Measurements from ENCODE around the gene F2RL3. TPM values are rescaled to one million over a fixed set of nuclear protein-coding genes. Genes with fewer than 3 reads are reported as not detected.

F2RL3 gene
- total RNA-seq, 2 experiments from 2014 or later: not detected

- no peaks in the 10 kb centered on the region for H3K9me3 Mint-ChIP-seq
- Histone ChIP-seq H3K9me3 (ENCODE audit: control insufficient read depth in 1 of 2, insufficient read depth in 1 of 2, low read length in 2 of 2) (no peaks in the 10 kb centered on the region), H3K4me3 (ENCODE audit: low read length) (no peak overlapping the region), H3K4me1 (ENCODE audit: insufficient read depth, low read length) (no peaks in the 10 kb centered on the region), H3K27ac (ENCODE audit: low read depth in 1 of 2, low read length in 2 of 2) (no peak overlapping the region), H3K27me3 (ENCODE audit: control insufficient read depth in 1 of 2, insufficient read depth in 2 of 2, low read length in 2 of 2) (no peaks in the 10 kb centered on the region), H3K36me3 (ENCODE audit: insufficient read depth, low read length) (peaks cover 80% of the 10 kb centered on the region)
- DNase-seq (no peak), ATAC-seq (ENCODE audit: poor library complexity) (no peak)
- intact Hi-C loops (cut with DNase I, micrococcal nuclease): no loop called here
- no peak for TF ChIP-seq CTCF (IDR thresholded peaks at IDR 0.05)
- no peak overlapping the region for H3K4me3 Mint-ChIP-seq
- no peaks in the 10 kb centered on the region for H3K27me3 Mint-ChIP-seq
- ChIA-PET POLR2A (no interaction called here), CTCF (no interaction called here)
- H3K27ac Mint-ChIP-seq: no peak overlapping the region
- peaks cover 87% of the 10 kb centered on the region for H3K36me3 Mint-ChIP-seq (ENCODE audit: low read depth)
- H3K4me1 Mint-ChIP-seq (ENCODE audit: low read depth): no peaks in the 10 kb centered on the region
Observed at GRCh38 chr19:16851031-16851712, 37.6 kb upstream of the F2RL3 start.

GRCh38 chr19:16853066-16853465 is 35.7 kb upstream of the F2RL3 start:
- Mint-ChIP-seq H3K27ac (no peak overlapping the region), H3K27me3 (no peaks in the 10 kb centered on the region), H3K9me3 (no peaks in the 10 kb centered on the region), H3K4me3 (no peak overlapping the region), H3K4me1 (ENCODE audit: low read depth) (no peaks in the 10 kb centered on the region), H3K36me3 (ENCODE audit: low read depth) (peaks cover 87% of the 10 kb centered on the region)
- no peak overlapping the region for H3K4me3 ChIP-seq (ENCODE audit: low read length)
- intact Hi-C loops (cut with DNase I, micrococcal nuclease): no loop called here
- H3K4me1 ChIP-seq (ENCODE audit: insufficient read depth, low read length): no peaks in the 10 kb centered on the region
- no peak overlapping the region for H3K27ac ChIP-seq (ENCODE audit: low read depth in 1 of 2, low read length in 2 of 2)
- ChIA-PET POLR2A (no interaction called here), CTCF (no interaction called here)
- TF ChIP-seq CTCF (IDR thresholded peaks at IDR 0.05): no peak
- DNase-seq (no peak), ATAC-seq (ENCODE audit: poor library complexity) (no peak)
- H3K27me3 ChIP-seq (ENCODE audit: control insufficient read depth in 1 of 2, insufficient read depth in 2 of 2, low read length in 2 of 2): no peaks in the 10 kb centered on the region
- H3K36me3 ChIP-seq (ENCODE audit: insufficient read depth, low read length): peaks cover 63% of the 10 kb centered on the region
- H3K9me3 ChIP-seq (ENCODE audit: control insufficient read depth in 1 of 2, insufficient read depth in 1 of 2, low read length in 2 of 2): no peaks in the 10 kb centered on the region

GRCh38 chr19:16856091-16856490 is 32.7 kb upstream of the F2RL3 start:
- Mint-ChIP-seq H3K4me1 (ENCODE audit: low read depth) (no peaks in the 10 kb centered on the region), H3K27ac (no peak overlapping the region), H3K27me3 (no peaks in the 10 kb centered on the region), H3K36me3 (ENCODE audit: low read depth) (peaks cover 69% of the 10 kb centered on the region), H3K9me3 (no peaks in the 10 kb centered on the region), H3K4me3 (no peak overlapping the region)
- no peak overlapping the region for H3K27ac ChIP-seq (ENCODE audit: low read depth in 1 of 2, low read length in 2 of 2)
- H3K9me3 ChIP-seq (ENCODE audit: control insufficient read depth in 1 of 2, insufficient read depth in 1 of 2, low read length in 2 of 2): no peaks in the 10 kb centered on the region
- intact Hi-C loops (cut with DNase I, micrococcal nuclease): no loop called here
- peaks cover 51% of the 10 kb centered on the region for H3K36me3 ChIP-seq (ENCODE audit: insufficient read depth, low read length)
- H3K4me3 ChIP-seq (ENCODE audit: low read length): no peak overlapping the region
- H3K4me1 ChIP-seq (ENCODE audit: insufficient read depth, low read length): no peaks in the 10 kb centered on the region
- POLR2A ChIA-PET: no interaction called here
- no peak for ATAC-seq (ENCODE audit: poor library complexity)
- DNase-seq: no peak
- CTCF ChIA-PET: no interaction called here
- no peak for TF ChIP-seq CTCF (IDR thresholded peaks at IDR 0.05)
- no peaks in the 10 kb centered on the region for H3K27me3 ChIP-seq (ENCODE audit: control insufficient read depth in 1 of 2, insufficient read depth in 2 of 2, low read length in 2 of 2)
